Liver (tissue), 9 donors: ENCODE measurements around the gene APOB. TPM values are rescaled to one million over a fixed set of nuclear protein-coding genes. Genes with fewer than 3 reads are reported as not detected.

Experiments used
- DNase-seq: peaks from one replicate; pipeline ENCODE4 v3.0.0-alpha.2; 2017; ENCODE audit warnings: low spot score
- H3K27ac ChIP-seq, 2 donors: one replicate each; pipeline ENCODE4 v1.7.0; 2013; ENCODE audit warnings: inconsistent platforms in 2 of 2, low read length in 2 of 2, control low read depth in 1 of 2, low read depth in 1 of 2, mild to moderate bottlenecking in 1 of 2
- H3K27me3 ChIP-seq, 4 donors: one replicate each; pipeline versions ENCODE4 v1.6.1 to v1.7.0; 2013; ENCODE audit warnings: low read length in 3 of 4, inconsistent platforms in 1 of 4, mild to moderate bottlenecking in 1 of 4, moderate library complexity in 1 of 4; ENCODE audit not compliant: control insufficient read depth in 4 of 4, insufficient read depth in 4 of 4
- H3K36me3 ChIP-seq, 4 donors: one replicate each; pipeline versions ENCODE4 v1.6.1 to v1.7.0; 2013; ENCODE audit warnings: low read length in 3 of 4, mild to moderate bottlenecking in 3 of 4, low read depth in 1 of 4, moderate library complexity in 1 of 4; ENCODE audit not compliant: control insufficient read depth in 4 of 4, insufficient read depth in 3 of 4
- H3K4me1 ChIP-seq, 4 donors: one replicate each; pipeline versions ENCODE4 v1.6.1 to v1.7.0; 2013; ENCODE audit warnings: low read length in 3 of 4, mild to moderate bottlenecking in 3 of 4, moderate library complexity in 1 of 4; ENCODE audit not compliant: control insufficient read depth in 4 of 4, insufficient read depth in 4 of 4
- H3K4me3 ChIP-seq, 3 donors: one replicate each; pipeline versions ENCODE4 v1.6.1 to v1.7.0; 2013; ENCODE audit warnings: low read length in 3 of 3, control low read depth in 1 of 3, low read depth in 1 of 3, mild to moderate bottlenecking in 1 of 3
- H3K9ac ChIP-seq, 2 donors: one replicate each; pipeline ENCODE4 v1.7.0; 2013; ENCODE audit warnings: low read length in 2 of 2, mild to moderate bottlenecking in 2 of 2, moderate library complexity in 2 of 2, control low read depth in 1 of 2, low read depth in 1 of 2
- H3K9me3 ChIP-seq, 4 donors: one replicate each; pipeline versions ENCODE4 v1.6.1 to v1.7.0; 2013; ENCODE audit warnings: low read length in 3 of 4; ENCODE audit not compliant: control insufficient read depth in 4 of 4
- EGR1 ChIP-seq, 2 donors: IDR thresholded peaks; 2 replicates each; pipeline ENCODE4 v1.6.1; 2016 to 2018; ENCODE audit warnings: antibody characterized with exemption in 2 of 2, low read depth in 2 of 2
- FOXA1 ChIP-seq: IDR thresholded peaks from 2 replicates; pipeline ENCODE4 v1.6.1; 2016; ENCODE audit warnings: antibody characterized with exemption
- HNF4A ChIP-seq, 2 donors: conservative IDR thresholded peaks; 2 replicates each; pipeline ENCODE4 v1.6.1; 2016; ENCODE audit warnings: antibody characterized with exemption in 2 of 2, mild to moderate bottlenecking in 2 of 2
- JUND ChIP-seq, 2 donors: IDR thresholded peaks; 2 replicates each; pipeline ENCODE4 v1.6.1; 2016; ENCODE audit warnings: antibody characterized with exemption in 2 of 2
- REST ChIP-seq: IDR thresholded peaks from 2 replicates; pipeline ENCODE4 v1.6.1; 2016; ENCODE audit warnings: antibody characterized with exemption, mild to moderate bottlenecking
- SP1 ChIP-seq: IDR thresholded peaks from 2 replicates; pipeline ENCODE4 v1.6.1; 2018; ENCODE audit warnings: antibody characterized with exemption, mild to moderate bottlenecking
- YY1 ChIP-seq: IDR thresholded peaks from 2 replicates; pipeline ENCODE4 v1.6.1; 2016; ENCODE audit warnings: antibody characterized with exemption, mild to moderate bottlenecking
- ZBTB33 ChIP-seq: IDR thresholded peaks from 2 replicates; pipeline ENCODE4 v1.6.1; 2016; ENCODE audit warnings: antibody characterized with exemption
- WGBS: extraction: QIAGEN DNeasy Blood & Tissue Kit; methylation state at CpG from one replicate; pipeline ENCODE4 v1.1.7; 2013; 5-methylcytosine and 5-hydroxymethylcytosine counted together
- polyA plus RNA-seq, 2 donors: library from polyadenylated mRNA; stranded (reverse) in 1 of 2; unstranded in 1 of 2; fragments of 200-250 nt in 1 of 2; fragments of >200 nt in 1 of 2; fragmentation: Nextera tagmentation in 1 of 2; extraction: Ambion mirVana in 1 of 2; gene quantifications; one replicate each; pipeline versions ENCODE4 v1.2.1 to v1.2.3, GENCODE V29; 2013 to 2015
- total RNA-seq, 2 donors: library from RNA; depleted of rRNA; stranded (reverse); fragments of >200 nt; gene quantifications; one replicate each; pipeline ENCODE4 v1.2.3, GENCODE V29; 2014
- donor health status: healthy.
- donor health status: healthy.
- donor health status: healthy.
- donor health status: healthy.
- donor health status: healthy.

APOB gene
- total and polyA plus RNA-seq, 4 donors = 431 to 2,949 (median 1,463) TPM

GRCh38 chr2:21036708-21037670 lies 6.9 kb downstream of the APOB start:
- WGBS = 83% methylated on average over 15 of the region's 15 CpGs
- Histone ChIP-seq H3K27me3 (no peaks in the 10 kb centered on the region), H3K36me3 (peaks cover 15 to 81% (median 62%) of the 10 kb centered on the region in 4 donors), H3K4me1 (peaks cover 0 to 65% (median 19%) of the 10 kb centered on the region in 4 donors), H3K9me3 (no peaks in the 10 kb centered on the region), H3K4me3 (no peak overlapping the region), H3K9ac (no peak overlapping the region), H3K27ac (no peak overlapping the region)
- no peak for DNase-seq
- TF ChIP-seq YY1 = no peak
- peak; percentile 3 for TF ChIP-seq SP1

GRCh38 chr2:21035974-21036707 lies 7.7 kb downstream of the APOB start:
- 72% methylated on average over 4 of the region's 4 CpGs for WGBS
- Histone ChIP-seq H3K36me3 (peaks cover 16 to 84% (median 64%) of the 10 kb centered on the region in 4 donors), H3K9ac (no peak overlapping the region), H3K4me1 (peaks cover 0 to 64% (median 20%) of the 10 kb centered on the region in 4 donors), H3K4me3 (no peak overlapping the region), H3K27me3 (no peaks in the 10 kb centered on the region), H3K27ac (no peak overlapping the region), H3K9me3 (no peaks in the 10 kb centered on the region)
- no peak for TF ChIP-seq ZBTB33
- peak in 1 of 2 donors; percentile 62 for TF ChIP-seq JUND (IDR thresholded peaks at IDR 0.05)
- TF ChIP-seq HNF4A (conservative IDR thresholded peaks at IDR 0.05) = peak in 1 of 2 donors; percentile 7
- TF ChIP-seq FOXA1 = no peak
- TF ChIP-seq SP1 = peak; percentile 8
- no peak for TF ChIP-seq REST
- no peak for TF ChIP-seq YY1
- TF ChIP-seq EGR1 (IDR thresholded peaks at IDR 0.05; ENCODE audit: low read depth in 2 of 2) = no peak
- no peak for DNase-seq
